H54 (cell line): ENCODE measurements around the gene TLR4.
A peak's percentile ranks its signal among the peaks of the same experiment; 100 is the strongest.

Experiments
- DNase-seq: peaks from one replicate; pipeline ENCODE4 v3.0.0; 2011; ENCODE audit warnings: low spot score, mixed read lengths; ENCODE audit not compliant: insufficient read length
- FAIRE-seq: peaks from 3 replicates; lab custom pipeline; 2011; peaks lifted over from hg19 to GRCh38; lab: Jason Lieb, UNC
- POLR2A ChIP-seq: IDR thresholded peaks from 2 replicates; pipeline ENCODE4 v1.6.1; 2011; ENCODE audit warnings: low read depth, mild to moderate bottlenecking, low read length

Gene TLR4

GRCh38 chr9:117704024-117704575 is at the start of gene TLR4:
TLR4 (plus strand) TSS chr9:117704403; CDS start chr9:117704473, 70 bp downstream.
- DNase-seq (peak; percentile 36), FAIRE-seq (peak; percentile 98)

GRCh38 chr9:117656002-117656401 is 48.2 kb upstream of the TLR4 start:
- DNase-seq (no peak), FAIRE-seq (no peak)
- no peak for TF ChIP-seq POLR2A

More at GRCh38 chr9:117704024-117704575, at the start of gene TLR4:
- peak; percentile 68 for TF ChIP-seq POLR2A

GRCh38 chr9:117662651-117663050 is 41.6 kb upstream of the TLR4 start:
- FAIRE-seq (no peak), DNase-seq (no peak)
- TF ChIP-seq POLR2A: no peak

GRCh38 chr9:117664419-117664818 is 39.8 kb upstream of the TLR4 start:
- FAIRE-seq: no peak
- DNase-seq: no peak
- TF ChIP-seq POLR2A: no peak

- FAIRE-seq (no peak), DNase-seq (no peak)
- no peak for TF ChIP-seq POLR2A
Observed at GRCh38 chr9:117665601-117666385, 38.4 kb upstream of the TLR4 start.

GRCh38 chr9:117671468-117671867 is 32.7 kb upstream of the TLR4 start:
- TF ChIP-seq POLR2A: no peak
- DNase-seq (no peak), FAIRE-seq (peak; percentile 91)

GRCh38 chr9:117672369-117672768 is 31.8 kb upstream of the TLR4 start:
- FAIRE-seq (peak; percentile 99), DNase-seq (peak; percentile 13)
- no peak for TF ChIP-seq POLR2A

GRCh38 chr9:117677572-117677971 is 26.6 kb upstream of the TLR4 start:
- no peak for TF ChIP-seq POLR2A
- peak; percentile 90 for FAIRE-seq

GRCh38 chr9:117678871-117679270 is 25.3 kb upstream of the TLR4 start:
- no peak for TF ChIP-seq POLR2A
- FAIRE-seq (peak; percentile 96), DNase-seq (no peak)

More at GRCh38 chr9:117677572-117677971, 26.6 kb upstream of the TLR4 start:
- no peak for DNase-seq

GRCh38 chr9:117679416-117679815 is 24.8 kb upstream of the TLR4 start:
- FAIRE-seq: no peak
- no peak for DNase-seq
- TF ChIP-seq POLR2A: no peak

- FAIRE-seq: no peak
- no peak for TF ChIP-seq POLR2A
- DNase-seq: no peak
Observed at GRCh38 chr9:117681888-117682287, 22.3 kb upstream of the TLR4 start.

- FAIRE-seq (no peak), DNase-seq (no peak)
- no peak for TF ChIP-seq POLR2A
Observed at GRCh38 chr9:117682955-117683710, 21.1 kb upstream of the TLR4 start.

GRCh38 chr9:117687532-117687931 is 16.7 kb upstream of the TLR4 start:
- DNase-seq (no peak), FAIRE-seq (no peak)

GRCh38 chr9:117691367-117691766 is 12.8 kb upstream of the TLR4 start:
- FAIRE-seq (peak; percentile 96), DNase-seq (no peak)
- TF ChIP-seq POLR2A: no peak

More at GRCh38 chr9:117687532-117687931, 16.7 kb upstream of the TLR4 start:
- no peak for TF ChIP-seq POLR2A

- TF ChIP-seq POLR2A: no peak
- DNase-seq (no peak), FAIRE-seq (peak; percentile 53)
Observed at GRCh38 chr9:117696154-117696553, 8.0 kb upstream of the TLR4 start.
